ENCODE results near the gene EFNA1.
A peak's percentile ranks its signal among the peaks of the same experiment; 100 is the strongest.

EFNA1 gene

DNA sequence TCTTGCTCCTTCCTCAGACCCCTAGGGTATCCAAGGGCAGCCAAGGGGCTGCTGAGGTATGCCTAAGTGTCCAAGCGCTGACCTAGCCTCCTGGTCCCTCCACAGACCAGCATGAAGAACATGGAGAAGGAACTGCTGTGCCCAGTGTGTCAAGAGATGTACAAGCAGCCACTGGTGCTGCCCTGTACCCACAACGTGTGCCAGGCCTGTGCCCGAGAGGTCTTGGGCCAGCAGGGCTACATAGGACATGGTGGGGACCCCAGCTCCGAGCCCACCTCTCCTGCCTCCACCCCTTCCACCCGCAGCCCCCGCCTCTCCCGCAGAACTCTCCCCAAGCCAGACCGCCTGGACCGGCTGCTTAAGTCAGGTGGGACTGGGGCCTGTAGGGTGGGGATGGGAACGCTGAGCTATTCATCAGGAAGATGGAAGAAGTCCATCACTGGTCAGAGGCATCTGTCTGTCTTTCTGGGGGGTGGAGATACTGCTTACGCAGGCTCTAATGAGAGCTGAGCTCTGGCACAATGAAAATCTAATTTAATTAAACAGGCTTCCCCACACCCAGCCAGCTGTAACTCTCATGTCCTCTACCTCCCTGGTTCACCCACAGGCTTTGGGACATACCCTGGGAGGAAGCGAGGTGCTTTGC, 47.7 kb downstream of the EFNA1 start:
- no peak for DNase-seq (ENCODE audit: low read depth)

GRCh38 chr1:155175927-155176371, 48.3 kb downstream of the EFNA1 start:
- no peak for DNase-seq (ENCODE audit: low read depth)

DNA sequence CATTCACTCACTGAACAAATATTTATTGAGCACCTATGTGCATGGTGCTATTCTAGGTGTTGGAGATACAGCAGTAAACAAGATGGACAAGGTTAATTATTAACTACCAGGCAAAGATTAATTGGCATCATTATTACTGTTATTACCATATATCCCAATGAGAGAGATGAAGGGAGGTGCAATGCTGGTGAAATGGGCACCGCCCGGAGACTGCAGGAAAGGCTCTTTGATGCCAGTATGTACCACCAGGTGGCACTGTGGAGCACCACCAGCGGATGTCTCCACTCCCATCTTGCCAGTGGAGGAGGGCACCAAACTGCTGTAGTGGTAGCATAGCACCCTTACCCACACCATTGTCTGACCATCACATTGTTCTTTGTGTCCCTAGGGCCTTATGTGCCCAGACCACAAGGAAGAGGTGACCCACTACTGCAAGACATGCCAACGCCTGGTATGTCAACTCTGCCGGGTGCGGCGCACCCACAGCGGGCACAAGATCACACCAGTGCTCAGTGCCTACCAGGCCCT, 48.9 kb downstream of the EFNA1 start:
- DNase-seq (ENCODE audit: low read depth) = peak; percentile 79

DNA sequence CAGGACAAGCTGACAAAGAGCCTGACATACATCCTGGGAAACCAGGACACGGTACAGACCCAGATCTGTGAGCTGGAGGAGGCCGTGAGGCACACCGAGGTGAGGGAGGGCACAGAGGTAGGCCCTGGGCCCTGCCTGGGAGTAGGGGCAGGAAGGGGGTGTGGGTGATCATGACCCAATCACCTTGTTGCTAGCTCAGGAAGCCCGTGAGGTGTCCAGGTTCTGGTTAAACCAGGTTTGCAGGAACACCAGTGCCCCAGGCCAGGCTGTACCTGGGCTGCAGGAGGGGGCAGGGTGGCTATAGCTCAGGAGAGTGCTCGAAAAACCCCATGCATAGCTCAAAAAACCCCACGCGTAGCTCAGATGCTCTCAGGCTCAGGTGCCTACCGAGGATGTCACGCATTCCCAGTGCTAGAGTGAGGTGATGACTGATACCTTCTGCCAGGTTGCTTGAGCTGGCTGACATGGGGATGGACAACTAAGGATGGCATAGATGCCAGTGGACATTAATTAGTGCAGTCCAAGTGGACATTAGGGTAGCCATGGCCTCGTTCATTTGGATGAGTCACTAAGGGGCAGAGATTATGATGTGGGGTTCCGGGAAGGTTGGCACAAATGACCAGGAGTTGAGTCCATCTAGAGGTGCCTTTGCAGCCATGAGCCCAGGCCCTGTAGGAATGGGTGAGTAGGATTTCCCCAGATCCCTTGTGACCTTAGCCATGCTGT, 49.7 kb downstream of the EFNA1 start:
- DNase-seq (ENCODE audit: low read depth) = no peak

GRCh38 chr1:155177918-155178281, 50.2 kb downstream of the EFNA1 start:
- DNase-seq (ENCODE audit: low read depth) = no peak

GRCh38 chr1:155178441-155179111, 50.9 kb downstream of the EFNA1 start:
- DNase-seq (ENCODE audit: low read depth) = no peak

DNA sequence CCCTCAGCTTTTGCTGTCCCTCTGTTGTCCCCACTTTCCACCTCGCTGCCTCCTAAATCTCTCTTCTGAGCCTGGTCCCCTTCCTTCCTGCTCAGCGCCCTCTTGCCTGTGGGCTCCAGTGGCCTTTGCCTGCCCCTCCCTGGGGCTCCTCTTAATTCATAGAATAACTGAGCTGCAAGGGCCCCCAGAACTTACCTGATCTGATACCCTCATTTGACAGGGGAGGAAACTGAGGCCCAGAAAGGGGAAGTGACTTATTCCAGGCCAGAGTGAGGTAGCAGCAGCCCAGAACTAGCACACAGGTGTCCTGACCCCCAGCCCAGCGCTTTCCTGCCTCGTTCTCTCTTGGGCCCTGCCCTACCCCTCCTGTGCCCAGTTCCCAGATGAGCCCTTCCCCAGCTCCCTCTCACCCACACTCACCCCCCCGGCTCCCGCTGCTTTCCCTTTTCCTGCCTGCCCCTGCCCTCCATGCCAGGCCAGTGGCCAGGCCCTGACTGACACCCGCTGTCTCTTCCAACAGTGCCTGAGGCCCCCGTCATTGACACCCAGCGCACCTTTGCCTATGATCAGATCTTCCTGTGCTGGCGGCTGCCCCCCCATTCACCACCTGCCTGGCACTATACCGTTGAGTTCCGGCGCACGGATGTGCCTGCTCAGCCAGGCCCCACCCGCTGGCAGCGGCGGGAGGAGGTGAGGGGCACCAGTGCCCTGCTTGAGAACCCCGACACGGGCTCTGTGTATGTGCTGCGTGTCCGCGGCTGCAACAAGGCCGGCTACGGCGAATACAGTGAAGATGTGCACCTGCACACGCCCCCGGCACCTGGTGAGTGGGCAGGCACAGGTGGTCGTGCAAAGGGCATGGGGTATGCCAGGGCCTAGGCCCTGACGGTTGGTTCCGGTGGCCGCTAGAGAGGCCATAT, 51.7 kb downstream of the EFNA1 start:
- no peak for DNase-seq (ENCODE audit: low read depth)

DNA sequence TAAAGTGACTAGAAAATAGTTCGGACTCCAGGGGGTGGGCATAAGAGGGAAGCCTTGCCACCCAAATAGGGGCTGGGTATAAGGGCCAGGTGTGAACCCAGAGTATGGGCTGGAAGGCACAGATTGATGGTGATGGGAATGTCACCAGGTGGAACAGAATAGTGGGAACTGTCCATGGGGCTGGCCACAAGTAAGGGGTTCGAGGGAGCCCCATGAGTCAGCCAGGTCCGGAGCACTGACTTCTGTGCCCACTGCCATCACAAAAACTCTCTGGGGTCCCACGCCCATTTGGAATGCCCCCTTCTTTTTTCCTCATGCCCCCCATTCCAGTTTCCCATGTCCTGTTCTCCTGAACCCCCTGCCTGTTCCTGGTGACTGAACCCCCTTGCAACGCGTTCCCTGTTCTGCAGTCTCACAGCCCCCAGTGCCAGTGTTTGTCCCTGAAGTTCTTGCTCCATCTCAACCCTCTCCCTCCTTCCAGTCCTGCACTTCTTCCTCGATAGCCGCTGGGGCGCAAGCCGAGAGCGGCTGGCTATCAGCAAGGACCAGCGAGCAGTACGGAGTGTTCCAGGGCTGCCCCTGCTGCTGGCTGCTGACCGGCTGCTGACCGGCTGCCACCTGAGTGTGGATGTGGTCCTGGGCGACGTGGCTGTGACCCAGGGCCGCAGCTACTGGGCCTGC, 53.8 kb downstream of the EFNA1 start:
- DNase-seq (ENCODE audit: low read depth) = no peak

- DNase-seq (ENCODE audit: low read depth) = no peak
Measured at GRCh38 chr1:155182052-155182550, 54.4 kb downstream of the EFNA1 start.

DNA sequence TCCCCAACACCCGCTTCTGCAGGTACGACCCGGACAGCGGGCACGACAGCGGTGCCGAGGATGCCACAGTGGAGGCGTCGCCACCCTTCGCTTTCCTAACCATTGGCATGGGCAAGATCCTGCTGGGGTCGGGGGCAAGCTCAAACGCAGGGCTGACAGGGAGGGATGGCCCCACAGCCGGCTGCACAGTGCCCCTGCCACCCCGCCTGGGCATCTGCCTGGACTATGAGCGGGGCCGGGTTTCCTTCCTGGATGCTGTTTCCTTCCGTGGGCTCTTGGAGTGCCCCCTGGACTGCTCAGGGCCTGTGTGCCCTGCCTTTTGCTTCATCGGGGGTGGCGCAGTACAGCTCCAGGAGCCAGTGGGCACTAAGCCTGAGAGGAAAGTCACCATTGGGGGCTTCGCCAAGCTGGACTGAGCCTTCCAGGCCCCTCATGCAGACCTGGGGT, 56.1 kb downstream of the EFNA1 start:
- no peak for DNase-seq (ENCODE audit: low read depth)

DNA sequence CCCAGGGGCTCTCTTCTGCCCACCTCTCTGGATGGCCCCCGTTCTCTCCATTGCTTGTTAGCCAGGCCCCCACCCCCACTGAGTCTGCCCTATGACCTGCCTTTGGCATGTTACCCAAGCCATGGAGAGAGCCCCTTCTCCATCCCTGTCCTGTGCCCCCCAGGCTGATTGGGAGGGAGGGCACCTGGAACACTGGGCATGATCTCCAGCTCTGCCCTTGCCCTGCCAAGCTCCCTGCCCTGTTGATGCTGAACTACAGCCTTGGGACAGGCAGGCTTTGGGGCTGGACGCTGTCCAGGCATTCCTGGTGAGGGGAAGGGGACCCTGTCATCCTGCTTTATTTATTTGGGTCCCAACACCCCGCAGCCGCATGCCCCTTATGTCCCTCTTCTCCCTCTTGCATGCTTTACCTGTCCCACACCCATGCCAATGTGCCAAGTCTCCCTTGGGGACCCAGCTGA, 56.7 kb downstream of the EFNA1 start:
- DNase-seq (ENCODE audit: low read depth) = no peak

All from EH (cell line).